Measurements from ENCODE around the gene PRDX5.

The PRDX5 gene

DNA sequence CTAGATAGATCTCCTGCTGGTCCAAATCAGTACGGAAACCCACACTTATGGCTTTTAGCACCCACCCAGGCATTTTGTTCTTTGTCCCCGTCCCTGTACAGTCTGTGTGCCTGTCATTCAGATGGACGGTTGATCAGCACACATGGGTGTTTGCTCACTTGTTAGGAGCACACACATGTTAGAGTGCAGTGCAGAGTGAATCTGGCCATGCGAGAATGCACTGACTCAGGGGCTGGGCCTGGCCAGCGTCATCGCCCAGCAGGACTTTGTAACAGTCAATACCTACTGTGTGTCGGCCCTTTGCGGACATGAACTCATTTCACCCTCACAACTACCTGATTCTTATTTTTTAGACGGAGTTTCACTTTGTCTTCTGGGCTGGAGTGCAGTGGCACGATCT lies 44.4 kb downstream of the PRDX5 start:
- DNase-seq (ENCODE audit: low read depth): no peak

DNA sequence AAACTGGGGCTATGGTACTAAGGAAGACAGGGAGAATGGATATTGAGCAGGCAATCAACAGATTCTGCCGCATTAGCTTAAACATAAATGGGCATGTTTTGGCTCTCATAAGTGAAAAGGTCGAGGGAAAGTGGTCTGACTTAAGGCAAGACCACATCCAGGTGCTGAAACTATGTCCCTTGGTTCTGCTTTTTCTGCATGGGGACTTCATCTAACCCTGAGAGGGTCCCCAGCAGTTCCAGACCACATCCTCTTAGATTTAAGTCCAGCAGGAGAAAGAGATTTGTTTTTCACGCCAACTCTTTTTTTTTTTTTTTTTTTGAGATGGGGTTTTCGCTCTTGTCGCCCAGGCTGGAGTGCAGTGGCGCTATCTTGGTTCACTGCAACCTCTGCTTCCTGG lies 46.5 kb downstream of the PRDX5 start:
- DNase-seq (ENCODE audit: low read depth): no peak

DNA sequence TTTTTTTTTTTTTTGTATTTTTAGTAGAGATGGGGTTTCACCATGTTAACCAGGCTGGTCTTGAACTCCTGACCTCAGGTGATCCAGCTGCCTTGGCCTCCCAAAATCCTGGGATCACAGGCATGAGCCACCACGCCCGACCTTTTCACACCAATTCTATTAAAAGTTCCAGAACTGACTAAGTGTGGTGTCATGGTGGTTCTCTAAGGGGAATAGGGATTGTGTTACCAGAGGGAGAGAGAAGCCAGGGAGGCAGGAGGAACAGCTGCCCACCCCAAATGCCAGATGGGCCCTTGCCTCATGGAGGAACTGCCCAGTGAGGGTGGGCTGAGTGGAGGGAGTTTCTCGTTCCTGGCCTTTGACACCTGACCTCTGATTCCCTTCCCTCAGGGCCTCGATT lies 47.0 kb downstream of the PRDX5 start:
- DNase-seq (ENCODE audit: low read depth): no peak

DNA sequence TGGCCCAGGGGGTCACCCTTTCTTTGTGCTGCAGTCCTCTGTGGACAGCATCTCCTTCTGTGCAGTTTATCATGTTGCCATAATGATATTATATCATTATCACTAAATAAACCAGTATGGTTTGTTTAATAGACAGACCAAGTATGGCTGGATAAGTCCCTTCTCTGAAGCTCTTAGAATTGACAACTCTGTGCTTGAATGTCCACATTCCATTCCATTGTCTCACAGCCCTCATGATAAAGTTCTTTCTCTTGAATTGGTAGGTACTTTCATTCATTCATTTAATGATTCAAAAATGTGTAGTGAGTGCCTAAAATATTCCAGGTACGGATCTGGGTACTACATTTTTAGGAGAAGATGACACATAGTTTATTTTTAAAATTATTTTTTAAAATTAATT lies 48.8 kb downstream of the PRDX5 start:
- no peak for DNase-seq (ENCODE audit: low read depth)

DNA sequence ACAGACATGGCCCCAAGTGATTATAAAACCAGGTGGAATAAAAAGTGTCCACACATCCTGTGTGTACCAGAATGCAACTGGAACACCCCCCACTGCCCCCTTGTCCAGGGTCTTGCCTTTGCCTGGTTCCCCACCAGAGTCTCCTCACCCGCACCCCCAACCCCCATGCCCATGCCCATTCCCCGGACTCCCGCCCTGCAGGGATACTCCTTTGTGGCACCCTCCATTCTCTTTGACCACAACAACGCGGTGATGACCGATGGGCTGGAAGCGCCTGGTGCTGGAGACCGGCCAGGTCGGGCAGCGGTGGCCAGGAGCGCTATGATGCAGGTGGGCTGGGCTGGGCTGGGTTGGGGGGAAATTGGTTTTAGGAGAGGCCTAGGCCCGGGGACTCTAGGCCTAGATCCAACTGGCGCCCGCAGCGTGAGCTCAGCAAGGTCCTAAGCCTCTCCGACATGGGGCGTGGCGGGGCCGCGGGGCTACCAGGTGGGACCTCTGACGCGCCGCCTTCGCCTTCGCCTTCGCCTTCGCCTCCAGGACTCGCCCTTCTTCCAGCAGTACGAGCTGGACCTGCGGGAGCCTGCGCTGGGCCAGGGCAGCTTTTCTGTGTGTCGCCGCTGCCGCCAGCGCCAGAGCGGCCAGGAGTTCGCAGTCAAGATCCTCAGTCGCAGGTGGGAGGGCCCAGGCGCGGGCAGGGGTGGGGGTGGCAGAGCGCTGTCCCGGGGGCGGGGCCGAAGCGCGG lies 50.2 kb downstream of the PRDX5 start:
- DNase-seq (ENCODE audit: low read depth): no peak

DNA sequence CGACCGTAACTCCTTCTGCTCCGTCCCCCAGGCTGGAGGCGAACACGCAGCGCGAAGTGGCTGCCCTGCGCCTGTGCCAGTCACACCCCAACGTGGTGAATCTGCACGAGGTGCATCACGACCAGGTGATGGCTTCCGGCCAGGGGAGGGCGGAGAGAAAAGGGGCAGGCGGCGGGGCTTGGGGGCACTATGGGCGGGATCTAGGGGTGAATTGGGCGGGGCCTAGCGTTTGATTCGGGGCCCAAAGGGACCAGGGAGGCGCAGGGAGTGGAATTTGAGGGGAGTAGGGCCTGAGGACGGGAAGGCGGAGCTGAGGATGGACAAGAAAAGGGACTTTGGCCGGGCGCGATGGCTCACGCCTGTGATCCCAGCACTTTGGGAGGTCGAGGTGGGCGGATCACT lies 50.8 kb downstream of the PRDX5 start:
- no peak for DNase-seq (ENCODE audit: low read depth)

DNA sequence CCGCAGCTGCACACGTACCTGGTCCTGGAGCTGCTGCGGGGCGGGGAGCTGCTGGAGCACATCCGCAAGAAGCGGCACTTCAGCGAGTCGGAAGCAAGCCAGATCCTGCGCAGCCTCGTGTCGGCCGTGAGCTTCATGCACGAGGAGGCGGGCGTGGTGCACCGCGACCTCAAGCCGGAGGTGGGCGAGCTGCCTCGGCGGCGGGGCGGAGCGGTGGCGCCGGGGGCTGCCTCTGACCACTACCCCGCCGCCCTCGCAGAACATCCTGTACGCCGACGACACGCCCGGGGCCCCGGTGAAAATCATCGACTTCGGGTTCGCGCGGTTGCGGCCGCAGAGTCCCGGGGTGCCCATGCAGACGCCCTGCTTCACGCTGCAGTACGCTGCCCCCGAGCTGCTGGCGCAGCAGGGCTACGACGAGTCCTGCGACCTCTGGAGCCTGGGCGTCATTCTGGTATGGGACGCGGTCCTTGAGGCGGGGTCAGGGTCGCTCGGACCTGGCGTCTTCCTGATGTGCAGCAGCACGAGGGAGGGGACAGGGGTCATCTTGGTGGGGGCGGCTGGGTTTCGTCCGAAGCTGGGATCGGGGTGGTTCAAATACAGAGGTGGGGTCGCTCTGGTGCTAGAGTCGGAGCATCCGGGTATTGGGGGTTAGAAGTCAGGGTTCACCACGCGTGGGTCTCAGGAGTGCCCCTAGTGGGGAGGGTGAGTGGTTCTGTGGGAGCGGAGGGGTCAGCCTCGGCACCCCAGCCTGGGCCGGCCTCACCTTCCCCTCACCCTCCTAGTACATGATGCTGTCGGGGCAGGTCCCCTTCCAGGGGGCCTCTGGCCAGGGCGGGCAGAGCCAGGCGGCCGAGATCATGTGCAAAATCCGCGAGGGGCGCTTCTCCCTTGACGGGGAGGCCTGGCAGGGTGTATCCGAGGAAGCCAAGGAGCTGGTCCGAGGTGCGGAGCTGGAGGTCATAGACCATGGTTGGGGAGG lies 51.8 kb downstream of the PRDX5 start:
- no peak for DNase-seq (ENCODE audit: low read depth)

DNA sequence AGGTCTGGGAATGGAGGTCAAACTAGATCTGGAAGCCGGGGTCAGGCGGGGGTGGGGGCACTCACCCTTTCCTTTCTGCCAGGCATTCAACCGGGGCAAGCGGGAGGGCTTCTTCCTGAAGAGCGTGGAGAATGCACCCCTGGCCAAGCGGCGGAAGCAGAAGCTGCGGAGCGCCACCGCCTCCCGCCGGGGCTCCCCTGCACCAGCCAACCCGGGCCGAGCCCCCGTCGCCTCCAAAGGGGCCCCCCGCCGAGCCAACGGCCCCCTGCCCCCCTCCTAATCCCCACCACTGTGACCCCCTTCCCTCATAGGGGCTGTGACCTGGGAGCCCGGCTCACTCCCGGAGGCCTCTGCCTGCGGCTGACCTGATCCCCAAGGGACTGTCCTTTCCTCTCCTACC lies 53.3 kb downstream of the PRDX5 start:
- no peak for DNase-seq (ENCODE audit: low read depth)

Data from activated gamma-delta T cell treated with anti-CD3 and anti-CD28 coated beads, Interleukin-2, amount 50 U/mL, for 16 hours (primary cell).